ENCODE measurements around the gene ZNF783.

GRCh38 chr7:149334219-149334618, 72.2 kb downstream of the ZNF783 start:
- TF ChIP-seq CTCF (IDR thresholded peaks at IDR 0.05; ENCODE audit: low read length) (no peak), EZH2 (optimal IDR thresholded peaks at IDR 0.05; ENCODE audit: low read depth, low read length) (no peak)
